Stimulated activated CD4-positive, alpha-beta T cell treated with anti-CD3 and anti-CD28 coated beads, Interleukin-1b, Interleukin-23, amount 100 ng/mL, for 1 hour (primary cell): ENCODE measurements around the gene DNASE1L1.

Source experiments
- DNase-seq, 2 donors: peaks; one replicate each; pipeline ENCODE4 v3.0.0-alpha.2; 2020; ENCODE audit warnings: low read depth in 2 of 2

DNASE1L1 gene

GRCh38 chrX:154352012-154352401 is 57.0 kb downstream of the DNASE1L1 start:
- DNase-seq, result no peak
